ENCODE data around the gene KATNAL2. TPM values are rescaled to one million over a fixed set of nuclear protein-coding genes. Genes with fewer than 3 reads are reported as not detected.

KATNAL2 gene
- total RNA-seq, 1 experiment from 2014 or later, result 21.7 TPM

- Histone ChIP-seq H4K5ac (ENCODE audit: insufficient read length, low read depth, low read length) (no peak overlapping the region), H2AK5ac (ENCODE audit: insufficient read length, low read length) (no peak overlapping the region), H2BK5ac (ENCODE audit: insufficient read length, low read length) (no peak overlapping the region), H3K79me1 (ENCODE audit: insufficient read depth, low read depth, low read length, poor library complexity, severe bottlenecking) (peaks cover 6% of the 10 kb centered on the region), H2BK120ac (ENCODE audit: low read depth, low read length, poor library complexity, severe bottlenecking) (no peak overlapping the region), H4K20me1 (ENCODE audit: control insufficient read depth, insufficient read depth, insufficient read length) (peaks cover 2% of the 10 kb centered on the region), H3K79me2 (ENCODE audit: insufficient read depth, low read length) (peaks cover 11% of the 10 kb centered on the region; the same call in 1 of the 2 replicates), H3K27ac (ENCODE audit: insufficient read length, low read depth, low read length) (no peak overlapping the region), H3K27me3 (ENCODE audit: insufficient read depth, low read length) (no peaks in the 10 kb centered on the region), H2BK15ac (ENCODE audit: low read depth, low read length) (peak overlapping the region; percentile 24; the same call in 1 of the 2 replicates), H3K23me2 (ENCODE audit: insufficient read length, low read depth, low read length, poor library complexity, severe bottlenecking) (peaks cover 15% of the 10 kb centered on the region), H3K14ac (ENCODE audit: insufficient read depth, low read length) (peak overlapping the region; percentile 71), H3T11ph (ENCODE audit: low read length) (no peak overlapping the region), H3K56ac (ENCODE audit: insufficient read length, low read depth, low read length) (no peak overlapping the region), H4K91ac (ENCODE audit: insufficient read length, low read depth, low read length) (no peak overlapping the region), H3K4me2 (ENCODE audit: insufficient read depth, insufficient read length, low read length) (peak overlapping the region; percentile 96), H3K4ac (ENCODE audit: low read depth, low read length) (no peak overlapping the region), H3K9me3 (ENCODE audit: control insufficient read depth, low read depth, low read length) (no peaks in the 10 kb centered on the region), H3K9ac (ENCODE audit: extremely low read depth, insufficient read length, low read length) (peak overlapping the region; percentile 84), H2AFZ (ENCODE audit: low read length) (peak overlapping the region; percentile 52), H3K4me1 (ENCODE audit: insufficient read depth, low read length) (peaks cover 2% of the 10 kb centered on the region; the same call in 1 of the 2 replicates), H3K23ac (ENCODE audit: insufficient read length, low read depth, low read length) (no peak overlapping the region), H2BK20ac (ENCODE audit: low read depth, low read length, poor library complexity, severe bottlenecking) (no peak overlapping the region), H3K18ac (ENCODE audit: insufficient read length, low read depth, low read length) (no peak overlapping the region), H2BK12ac (ENCODE audit: insufficient read length, low read depth, low read length) (no peak overlapping the region), H4K8ac (replicated peaks; ENCODE audit: insufficient read length, low read depth, low read length) (no peak overlapping the region)
- Mint-ChIP-seq H3K36me3 (ENCODE audit: insufficient read depth in 1 of 3, low read depth in 3 of 3) (peaks cover 0 to 9% (median 0%) of the 10 kb centered on the region in 3 experiments; a peak in 2 of 7 replicates), H3K4me1 (peaks cover 20 to 22% of the 10 kb centered on the region in 2 experiments), H3K27ac (peak overlapping the region; percentile 94 to 97 (median 97)), H3K27me3 (ENCODE audit: low read depth) (peaks cover 1% of the 10 kb centered on the region), H3K9me3 (no peaks in the 10 kb centered on the region), H3K4me3 (peak overlapping the region; percentile 85 to 95)
- TF ChIP-seq CTCF (conservative IDR thresholded peaks at IDR 0.05), result no peak
- no peak for DNase-seq
- WGBS (ENCODE audit: extremely low coverage, insufficient read length, low lambda C conversion rate), result no CpG with 5 or more reads among the region's 12 CpGs
Measured at GRCh38 chr18:47149457-47150028, 232.1 kb downstream of the KATNAL2 start.
